HCT116 (cell line): ENCODE measurements around the gene FKBP5. TPM values are rescaled to one million over a fixed set of nuclear protein-coding genes. Genes with fewer than 3 reads are reported as not detected.

Source experiments
- ATAC-seq: fragments of 200-7000 bp; cut with Tn5 transposase; 2 replicates; pipeline ENCODE4 v1.9.1; 2020; ENCODE audit warnings: mild to moderate bottlenecking, moderate library complexity
- BruUV-seq: library from RNA; stranded (reverse); fragments of 400-500 nt; replicated peaks from 2 replicates; lab custom pipeline; 2021; lab: Mats Ljungman, UMichigan
- CTCF ChIA-PET: fragments of 300-600 bp; sonication (Branson Sonifier 250); formaldehyde crosslinking; loops from one replicate; lab custom pipeline; 2021; ENCODE audit warnings: antibody characterized with exemption; lab: Charles Lee
- POLR2A ChIA-PET: fragments of 300-600, 350-600 bp; sonication (Branson Sonifier 250); formaldehyde crosslinking; loops from one replicate; lab custom pipeline; 2021; ENCODE audit warnings: antibody characterized with exemption; lab: Charles Lee
- RAD21 ChIA-PET, 2 experiments: fragments of 300-600 bp; sonication (Branson Sonifier 250); formaldehyde crosslinking; loops; one replicate each; lab custom pipeline; 2023; ENCODE audit warnings: low total read pairs in 2 of 2; ENCODE audit not compliant: uncharacterized antibody in 2 of 2, unreplicated experiment in 2 of 2, low non-redundant PET in 1 of 2; lab: Charles Lee
- DNase-seq: peaks from one replicate; pipeline ENCODE4 v3.0.0-alpha.2; 2010; ENCODE audit warnings: low read depth, low spot score
- H2AFZ ChIP-seq: fragments of 200-600 bp; shearing (Covaris generic), sonication (generic); 2 replicates; pipeline ENCODE4 v1.6.1; 2017; ENCODE audit warnings: low read depth, mixed run types, mixed read lengths, antibody characterized with exemption, low read length; ENCODE audit not compliant: poor library complexity, severe bottlenecking
- H3K27ac ChIP-seq: 2 replicates; pipeline ENCODE4 v1.5.1; 2012; ENCODE audit warnings: low read depth, low read length
- H3K27me3 ChIP-seq: fragments of 200-600 bp; sonication (generic); 2 replicates; pipeline ENCODE4 v1.6.1; 2016; ENCODE audit warnings: mixed run types, low read length, mixed read lengths; ENCODE audit not compliant: insufficient read depth
- H3K36me3 ChIP-seq, 2 experiments: fragments of 200-500 bp in 1 of 2; fragments of 200-600 bp in 1 of 2; sonication (Bioruptor generic) in 1 of 2; sonication (generic) in 1 of 2; 2 replicates each; pipeline versions ENCODE4 v1.5.1 to v1.6.1; 2014 to 2016; ENCODE audit warnings: low read length in 2 of 2, inconsistent platforms in 1 of 2, mixed read lengths in 1 of 2, mixed run types in 1 of 2; ENCODE audit not compliant: insufficient read depth in 2 of 2, control insufficient read depth in 1 of 2
- H3K4me1 ChIP-seq, 2 experiments: fragments of 200-600 bp in 1 of 2; sonication (generic) in 1 of 2; 2 replicates each; pipeline versions ENCODE4 v1.5.1 to v1.6.1; 2012 to 2017; ENCODE audit warnings: low read length in 2 of 2, inconsistent platforms in 1 of 2, mild to moderate bottlenecking in 1 of 2, mixed read lengths in 1 of 2, mixed run types in 1 of 2, moderate library complexity in 1 of 2; ENCODE audit not compliant: insufficient read depth in 2 of 2, control insufficient read depth in 1 of 2
- H3K4me2 ChIP-seq: fragments of 200-600 bp; sonication (generic); 2 replicates; pipeline ENCODE4 v1.6.1; 2017; ENCODE audit warnings: mixed run types, low read length, mixed read lengths
- H3K4me3 ChIP-seq, 2 experiments: fragments of 200-600 bp in 1 of 2; sonication (generic) in 1 of 2; replicated peaks in 1 of 2; 2 replicates each; pipeline ENCODE4 v1.5.1; 2011 to 2016; ENCODE audit warnings: low read length in 2 of 2, control low read depth in 1 of 2, low read depth in 1 of 2, mild to moderate bottlenecking in 1 of 2, mixed read lengths in 1 of 2, mixed run types in 1 of 2
- H3K79me2 ChIP-seq: fragments of 200-600 bp; sonication (generic); 2 replicates; pipeline ENCODE4 v1.6.1; 2017; ENCODE audit warnings: mild to moderate bottlenecking, mixed run types, low read length, moderate library complexity, mixed read lengths; ENCODE audit not compliant: insufficient read depth
- H3K9ac ChIP-seq: fragments of 200-600 bp; sonication (generic); 2 replicates; pipeline ENCODE4 v1.6.1; 2016; ENCODE audit warnings: low read length, mixed read lengths
- H3K9me2 ChIP-seq: fragments of 200-600 bp; sonication (generic), shearing (Covaris generic); 2 replicates; pipeline ENCODE4 v1.6.1; 2017; ENCODE audit warnings: mixed run types, mild to moderate bottlenecking, moderate library complexity; ENCODE audit not compliant: insufficient read depth
- H3K9me3 ChIP-seq, 2 experiments: fragments of 200-500 bp in 1 of 2; fragments of 200-600 bp in 1 of 2; sonication (Bioruptor generic) in 1 of 2; sonication (generic) in 1 of 2; 2 replicates each; pipeline ENCODE4 v1.6.1; 2014 to 2017; ENCODE audit warnings: low read length in 2 of 2, mixed read lengths in 2 of 2, inconsistent platforms in 1 of 2, low read depth in 1 of 2, mild to moderate bottlenecking in 1 of 2, mixed run types in 1 of 2, moderate library complexity in 1 of 2; ENCODE audit not compliant: control insufficient read depth in 1 of 2, insufficient read depth in 1 of 2
- H4K20me1 ChIP-seq: fragments of 200-600 bp; sonication (generic), shearing (Covaris generic); 2 replicates; pipeline ENCODE4 v1.6.1; 2017; ENCODE audit warnings: mixed run types, mild to moderate bottlenecking, moderate library complexity; ENCODE audit not compliant: insufficient read depth
- ATF3 ChIP-seq: IDR thresholded peaks from 2 replicates; pipeline ENCODE4 v1.6.1; 2012
- CEBPB ChIP-seq: IDR thresholded peaks from 2 replicates; pipeline ENCODE4 v1.6.1; 2012; ENCODE audit warnings: low read depth
- CTCF ChIP-seq, 3 experiments: fragments of 200-600 bp in 1 of 3; sonication (generic) in 1 of 3; IDR thresholded peaks in 2 of 3; conservative IDR thresholded peaks in 1 of 3; 2 replicates each; pipeline ENCODE4 v1.5.1; 2012 to 2017; ENCODE audit warnings: low read depth in 2 of 3, low read length in 2 of 3, antibody characterized with exemption in 1 of 3, borderline replicate concordance in 1 of 3, control low read depth in 1 of 3, mild to moderate bottlenecking in 1 of 3, mixed read lengths in 1 of 3, mixed run types in 1 of 3, moderate library complexity in 1 of 3; ENCODE audit not compliant: insufficient read depth in 1 of 3
- EGR1 ChIP-seq: IDR thresholded peaks from 2 replicates; pipeline ENCODE4 v1.6.1; 2012; ENCODE audit warnings: low read depth
- ELF1 ChIP-seq: IDR thresholded peaks from 2 replicates; pipeline ENCODE4 v1.6.1; 2012; ENCODE audit warnings: low read depth, borderline replicate concordance
- EZH2 ChIP-seq: fragments of 200-600 bp; sonication (generic); IDR thresholded peaks from 2 replicates; pipeline ENCODE4 v1.6.1; 2017; ENCODE audit warnings: antibody characterized with exemption, mixed run types
- EZH2phosphoT487 ChIP-seq: fragments of 200-600 bp; IDR thresholded peaks from 2 replicates; pipeline ENCODE4 v1.6.1; 2018; ENCODE audit warnings: antibody characterized with exemption, borderline replicate concordance
- FOSL1 ChIP-seq: IDR thresholded peaks from 2 replicates; pipeline ENCODE4 v1.6.1; 2012; ENCODE audit warnings: low read depth
- JUND ChIP-seq: IDR thresholded peaks from 2 replicates; pipeline ENCODE4 v1.6.1; 2012
- POLR2A ChIP-seq: IDR thresholded peaks from 2 replicates; pipeline ENCODE4 v1.7.0; 2011; ENCODE audit warnings: borderline replicate concordance; ENCODE audit not compliant: insufficient read depth, insufficient read length; ENCODE audit errors: extremely low read depth
- RAD21 ChIP-seq: IDR thresholded peaks from 2 replicates; pipeline ENCODE4 v1.6.1; 2012; ENCODE audit warnings: low read depth, mild to moderate bottlenecking
- REST ChIP-seq: IDR thresholded peaks from 2 replicates; pipeline ENCODE4 v1.6.1; 2012; ENCODE audit warnings: low read depth
- SIN3A ChIP-seq: IDR thresholded peaks from 2 replicates; pipeline ENCODE4 v1.6.1; 2012; ENCODE audit warnings: low read depth
- SP1 ChIP-seq: IDR thresholded peaks from 2 replicates; pipeline ENCODE4 v1.6.1; 2012; ENCODE audit warnings: low read depth
- SRF ChIP-seq: IDR thresholded peaks from 2 replicates; pipeline ENCODE4 v1.6.1; 2012; ENCODE audit warnings: low read depth
- YY1 ChIP-seq: IDR thresholded peaks from 2 replicates; pipeline ENCODE4 v1.6.1; 2011; ENCODE audit warnings: low read length, low read depth, moderate library complexity, mild to moderate bottlenecking; ENCODE audit not compliant: insufficient replicate concordance; ENCODE audit errors: extremely low read depth
- ZBTB33 ChIP-seq: IDR thresholded peaks from 2 replicates; pipeline ENCODE4 v1.6.1; 2011; ENCODE audit warnings: mild to moderate bottlenecking, low read length, moderate library complexity; ENCODE audit not compliant: insufficient replicate concordance; ENCODE audit errors: extremely low read depth
- ZFX ChIP-seq: fragments of 450-650 bp; IDR thresholded peaks from 2 replicates; pipeline ENCODE4 v1.6.1; 2017
- ZNF274 ChIP-seq: fragments of 200-500 bp; sonication (Bioruptor generic); IDR thresholded peaks from 2 replicates; pipeline ENCODE4 v1.6.1; 2014; ENCODE audit warnings: mild to moderate bottlenecking, low read depth, low read length, inconsistent platforms
- intact Hi-C: fragments of 100-400 bp; cut with micrococcal nuclease; formaldehyde crosslinking; loops from 2 replicates; pipeline ENCODE4 v1.10.0; 2022
- total RNA-seq: library from RNA; stranded (reverse); gene quantifications from one replicate; pipeline ENCODE4 v1.2.1, GENCODE V29; 2021; ENCODE audit not compliant: unreplicated experiment
- TF ChIP-seq, protein P1 (sequence below): IDR thresholded peaks from 2 replicates; pipeline ENCODE4 v1.6.1; 2012

The FKBP5 gene
- total RNA-seq, 1 experiment from 2014 or later: 50.3 TPM

DNA sequence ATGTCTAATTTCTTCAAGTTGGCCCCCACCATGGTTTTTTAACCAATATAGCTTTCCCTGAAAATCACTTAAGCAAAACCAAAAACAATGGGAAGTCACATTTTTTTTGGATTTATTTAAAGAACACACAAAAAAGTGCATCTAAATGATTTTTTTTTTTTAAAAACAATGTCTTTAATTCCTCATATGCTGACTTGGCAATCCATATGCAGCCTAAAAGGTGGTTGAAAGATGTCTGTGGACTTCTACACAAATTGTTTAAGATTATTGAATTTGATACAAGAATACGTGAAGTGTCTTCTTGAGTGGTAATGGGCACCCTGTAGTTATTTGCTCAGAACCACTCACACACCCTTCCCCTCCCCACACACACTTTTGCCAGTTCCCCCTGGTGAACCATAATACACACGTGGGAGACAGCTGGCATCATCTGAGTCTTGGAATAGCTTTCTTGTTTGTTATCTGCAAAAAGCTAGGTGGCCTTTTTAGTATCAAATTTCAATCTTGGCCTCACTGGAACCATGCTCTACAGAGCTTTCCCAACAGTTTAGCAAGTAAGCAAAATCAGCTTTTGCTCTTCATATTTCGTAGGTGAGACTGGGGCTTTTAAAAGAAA lies 115.1 kb downstream of the FKBP5 start:
- ChIA-PET POLR2A (no interaction called here), CTCF (no interaction called here), RAD21 (no interaction called here)
- no peak overlapping the region for H3K4me2 ChIP-seq
- intact Hi-C loops: no loop called here
- H3K4me1 ChIP-seq: no peaks in the 10 kb centered on the region
- BruUV-seq: no TSS peak
- H3K4me3 ChIP-seq: no peak overlapping the region
- H3K79me2 ChIP-seq: no peaks in the 10 kb centered on the region
- peaks cover 8 to 20% of the 10 kb centered on the region in 2 experiments; a peak in 3 of 4 replicates for H3K36me3 ChIP-seq
- no peaks in the 10 kb centered on the region for H3K27me3 ChIP-seq
- no peak overlapping the region for H2AFZ ChIP-seq
- H3K9ac ChIP-seq: no peak overlapping the region
- no peak for TF ChIP-seq SP1
- TF ChIP-seq POLR2A: no peak
- TF ChIP-seq EZH2: no peak
- TF ChIP-seq REST: no peak
- no peak for TF ChIP-seq CTCF (IDR thresholded peaks at IDR 0.05 in 2 of 3, conservative IDR thresholded peaks at IDR 0.05 in 1 of 3; ENCODE audit: borderline replicate concordance in 1 of 3, insufficient read depth in 1 of 3, low read depth in 2 of 3, low read length in 2 of 3)
- TF ChIP-seq, protein P1, sequence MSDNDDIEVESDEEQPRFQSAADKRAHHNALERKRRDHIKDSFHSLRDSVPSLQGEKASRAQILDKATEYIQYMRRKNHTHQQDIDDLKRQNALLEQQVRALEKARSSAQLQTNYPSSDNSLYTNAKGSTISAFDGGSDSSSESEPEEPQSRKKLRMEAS: no peak
- TF ChIP-seq ATF3: no peak
- TF ChIP-seq EGR1: no peak
- TF ChIP-seq ZFX: no peak
- TF ChIP-seq CEBPB: no peak
- TF ChIP-seq YY1: no peak
- TF ChIP-seq SIN3A: no peak
- no peak for TF ChIP-seq ZNF274
- no peak for TF ChIP-seq RAD21
- no peak for TF ChIP-seq ELF1
- no peak for TF ChIP-seq SRF
- TF ChIP-seq ZBTB33: no peak
- TF ChIP-seq FOSL1: no peak
- no peak for TF ChIP-seq JUND
- no peak for TF ChIP-seq EZH2phosphoT487
- DNase-seq (no peak), ATAC-seq (no peak)
- no peak overlapping the region for H3K27ac ChIP-seq
- H3K9me3 ChIP-seq: no peaks in the 10 kb centered on the region
- H4K20me1 ChIP-seq: no peaks in the 10 kb centered on the region
- no peaks in the 10 kb centered on the region for H3K9me2 ChIP-seq
